Fibroblast of lung (primary cell): ENCODE data around the gene GPC5. TPM values are rescaled to one million over a fixed set of nuclear protein-coding genes. Genes with fewer than 3 reads are reported as not detected.
"Not testable (repeated sequence)": the region's sequence is repeated elsewhere in the genome, so short reads cannot be mapped to it uniquely, and the experiment has no call there.

Source experiments
- DNase-seq, 2 donors: peaks; one replicate each; pipeline versions ENCODE4 v3.0.0 to v3.0.0-alpha.2; 2010; ENCODE audit warnings: low read depth in 2 of 2
- H2AFZ ChIP-seq: 2 replicates; pipeline ENCODE4 v1.5.1; 2012; ENCODE audit warnings: low read length, control low read depth, inconsistent platforms
- H3K27ac ChIP-seq: 2 replicates; pipeline ENCODE4 v1.5.1; 2011; ENCODE audit warnings: low read length, control low read depth; ENCODE audit not compliant: insufficient read depth
- H3K27me3 ChIP-seq: 2 replicates; pipeline ENCODE4 v1.5.1; 2011; ENCODE audit warnings: mild to moderate bottlenecking, low read length; ENCODE audit not compliant: control insufficient read depth, insufficient read depth
- H3K36me3 ChIP-seq: 2 replicates; pipeline ENCODE4 v1.5.1; 2011; ENCODE audit warnings: low read length; ENCODE audit not compliant: control insufficient read depth, insufficient read depth
- H3K4me1 ChIP-seq: 2 replicates; pipeline ENCODE4 v1.5.1; 2011; ENCODE audit warnings: low read length; ENCODE audit not compliant: control insufficient read depth, insufficient read depth; ENCODE audit errors: extremely low read depth
- H3K4me2 ChIP-seq: 2 replicates; pipeline ENCODE4 v1.5.1; 2011; ENCODE audit warnings: low read length, control low read depth; ENCODE audit not compliant: insufficient read depth; ENCODE audit errors: extremely low read depth
- H3K4me3 ChIP-seq, 4 experiments: fragments of 200-600 bp in 1 of 4; sonication (generic) in 1 of 4; replicated peaks in 1 of 4; 2 replicates each; pipeline ENCODE4 v1.5.1; 2011 to 2016; ENCODE audit warnings: low read length in 4 of 4, low read depth in 3 of 4, mild to moderate bottlenecking in 3 of 4, control low read depth in 2 of 4, inconsistent platforms in 1 of 4, mixed read lengths in 1 of 4; ENCODE audit not compliant: insufficient read depth in 1 of 4; ENCODE audit errors: control extremely low read depth in 1 of 4
- H3K79me2 ChIP-seq: 2 replicates; pipeline ENCODE4 v1.5.1; 2012; ENCODE audit warnings: mild to moderate bottlenecking, low read length, inconsistent platforms; ENCODE audit not compliant: control insufficient read depth, insufficient read depth
- H3K9ac ChIP-seq: 2 replicates; pipeline ENCODE4 v1.5.1; 2011; ENCODE audit warnings: mild to moderate bottlenecking, low read length, control low read depth; ENCODE audit not compliant: insufficient read depth
- H3K9me3 ChIP-seq: 2 replicates; pipeline ENCODE4 v1.5.1; 2012; ENCODE audit warnings: low read depth, low read length; ENCODE audit not compliant: control insufficient read depth, insufficient read depth
- H4K20me1 ChIP-seq: 2 replicates; pipeline ENCODE4 v1.5.1; 2011; ENCODE audit warnings: low read length; ENCODE audit not compliant: control insufficient read depth, insufficient read depth; ENCODE audit errors: extremely low read depth
- EZH2 ChIP-seq: IDR thresholded peaks from 2 replicates; pipeline ENCODE4 v1.5.1; 2012; ENCODE audit warnings: low read length, control low read depth, mild to moderate bottlenecking; ENCODE audit errors: missing control alignments
- polyA plus RNA-seq, 2 donors: library from polyadenylated mRNA; depleted of rRNA in 1 of 2; stranded (reverse) in 1 of 2; unstranded in 1 of 2; fragments of >200 nt; gene quantifications; 2 replicates each; pipeline ENCODE4 v1.2.1, GENCODE V29; 2011 to 2012; ENCODE audit warnings: missing spikeins in 1 of 2
- total RNA-seq: library from RNA; depleted of rRNA; stranded (reverse); fragments of >200 nt; gene quantifications from 2 replicates; pipeline ENCODE4 v1.2.1, GENCODE V29; 2014
- TF ChIP-seq, protein P1 (sequence below), 2 donors: IDR thresholded peaks in 1 of 2; conservative IDR thresholded peaks in 1 of 2; 1 replicate in 1 of 2; 2 replicates in 1 of 2; pipeline ENCODE4 v1.5.1; 2011 to 2012; ENCODE audit warnings: low read length in 2 of 2, control low read depth in 1 of 2, inconsistent platforms in 1 of 2, low read depth in 1 of 2, mild to moderate bottlenecking in 1 of 2

GPC5 gene
- total and polyA plus RNA-seq, 2 donors (not counting 1 experiment from before 2014, with no cell fraction given) = 0.17 TPM; not detected in 1

DNA sequence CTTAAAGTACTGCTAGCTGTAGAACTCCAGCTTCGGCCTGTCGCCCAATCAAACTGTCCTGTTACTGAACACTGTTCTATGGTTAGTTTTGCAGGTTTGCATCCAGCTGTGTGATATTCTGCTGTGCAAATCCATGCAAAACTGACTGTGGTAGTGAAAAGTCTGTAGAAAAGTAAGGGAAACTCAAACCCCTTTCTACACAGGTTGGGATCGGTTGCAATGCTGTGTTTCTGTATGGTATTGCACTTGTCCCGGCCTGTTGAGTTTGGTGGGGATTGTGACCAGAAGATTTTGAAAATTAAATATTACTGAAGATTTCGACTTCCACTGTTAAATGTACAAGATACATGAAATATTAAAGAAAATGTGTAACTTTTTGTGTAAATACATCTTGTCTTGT is 47.3 kb upstream of the GPC5 start:
- TF ChIP-seq EZH2 = no peak
- TF ChIP-seq, protein P1, sequence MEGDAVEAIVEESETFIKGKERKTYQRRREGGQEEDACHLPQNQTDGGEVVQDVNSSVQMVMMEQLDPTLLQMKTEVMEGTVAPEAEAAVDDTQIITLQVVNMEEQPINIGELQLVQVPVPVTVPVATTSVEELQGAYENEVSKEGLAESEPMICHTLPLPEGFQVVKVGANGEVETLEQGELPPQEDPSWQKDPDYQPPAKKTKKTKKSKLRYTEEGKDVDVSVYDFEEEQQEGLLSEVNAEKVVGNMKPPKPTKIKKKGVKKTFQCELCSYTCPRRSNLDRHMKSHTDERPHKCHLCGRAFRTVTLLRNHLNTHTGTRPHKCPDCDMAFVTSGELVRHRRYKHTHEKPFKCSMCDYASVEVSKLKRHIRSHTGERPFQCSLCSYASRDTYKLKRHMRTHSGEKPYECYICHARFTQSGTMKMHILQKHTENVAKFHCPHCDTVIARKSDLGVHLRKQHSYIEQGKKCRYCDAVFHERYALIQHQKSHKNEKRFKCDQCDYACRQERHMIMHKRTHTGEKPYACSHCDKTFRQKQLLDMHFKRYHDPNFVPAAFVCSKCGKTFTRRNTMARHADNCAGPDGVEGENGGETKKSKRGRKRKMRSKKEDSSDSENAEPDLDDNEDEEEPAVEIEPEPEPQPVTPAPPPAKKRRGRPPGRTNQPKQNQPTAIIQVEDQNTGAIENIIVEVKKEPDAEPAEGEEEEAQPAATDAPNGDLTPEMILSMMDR (conservative IDR thresholded peaks at IDR 0.05 in 1 of 2, IDR thresholded peaks at IDR 0.05 in 1 of 2; ENCODE audit: low read depth in 1 of 2, low read length in 2 of 2) = no peak
- no peak overlapping the region for H2AFZ ChIP-seq
- H3K27me3 ChIP-seq = peaks cover 5% of the 10 kb centered on the region
- no peaks in the 10 kb centered on the region for H4K20me1 ChIP-seq
- H3K36me3 ChIP-seq = peaks cover 4% of the 10 kb centered on the region
- H3K4me1 ChIP-seq = peaks cover 7% of the 10 kb centered on the region
- DNase-seq = no peak
- H3K4me2 ChIP-seq = peak overlapping the region; percentile 58
- no peak overlapping the region for H3K9ac ChIP-seq
- H3K27ac ChIP-seq = no peak overlapping the region
- peaks cover 32% of the 10 kb centered on the region for H3K79me2 ChIP-seq
- H3K9me3 ChIP-seq = no peaks in the 10 kb centered on the region
- peak overlapping the region in 1 of 4 experiments; percentile 99 for H3K4me3 ChIP-seq

DNA sequence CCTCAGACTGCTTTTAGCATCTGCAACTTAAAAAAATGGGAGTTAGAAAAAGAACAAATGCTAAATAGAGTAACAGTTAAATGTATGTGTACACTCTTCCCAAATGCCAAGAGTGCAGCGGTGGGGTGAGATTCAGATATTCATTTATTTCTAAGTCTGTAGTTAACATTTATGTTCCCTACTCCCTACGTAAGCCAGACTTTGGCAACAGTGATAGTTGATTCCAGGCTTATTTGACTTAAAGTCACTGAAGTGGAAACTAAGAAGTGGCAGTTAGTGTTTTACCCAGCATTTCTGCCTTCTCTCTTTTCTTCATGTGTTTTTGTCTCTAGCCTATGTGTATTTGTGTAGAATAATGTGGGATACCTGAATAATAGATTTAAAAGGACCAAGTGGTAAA is 46.4 kb upstream of the GPC5 start:
- H3K79me2 ChIP-seq = peaks cover 32% of the 10 kb centered on the region
- H3K9me3 ChIP-seq = no peaks in the 10 kb centered on the region
- H3K4me1 ChIP-seq = peaks cover 5% of the 10 kb centered on the region
- H3K27ac ChIP-seq = no peak overlapping the region
- H4K20me1 ChIP-seq = no peaks in the 10 kb centered on the region
- H2AFZ ChIP-seq = no peak overlapping the region
- H3K27me3 ChIP-seq = peaks cover 2% of the 10 kb centered on the region
- peaks cover 4% of the 10 kb centered on the region for H3K36me3 ChIP-seq
- no peak overlapping the region for H3K9ac ChIP-seq
- no peak for DNase-seq
- H3K4me2 ChIP-seq = no peak overlapping the region
- H3K4me3 ChIP-seq = peak overlapping the region in 1 of 4 experiments; percentile 21
- TF ChIP-seq, protein P1 (conservative IDR thresholded peaks at IDR 0.05 in 1 of 2, IDR thresholded peaks at IDR 0.05 in 1 of 2; ENCODE audit: low read depth in 1 of 2, low read length in 2 of 2) = no peak
- TF ChIP-seq EZH2 = no peak

DNA sequence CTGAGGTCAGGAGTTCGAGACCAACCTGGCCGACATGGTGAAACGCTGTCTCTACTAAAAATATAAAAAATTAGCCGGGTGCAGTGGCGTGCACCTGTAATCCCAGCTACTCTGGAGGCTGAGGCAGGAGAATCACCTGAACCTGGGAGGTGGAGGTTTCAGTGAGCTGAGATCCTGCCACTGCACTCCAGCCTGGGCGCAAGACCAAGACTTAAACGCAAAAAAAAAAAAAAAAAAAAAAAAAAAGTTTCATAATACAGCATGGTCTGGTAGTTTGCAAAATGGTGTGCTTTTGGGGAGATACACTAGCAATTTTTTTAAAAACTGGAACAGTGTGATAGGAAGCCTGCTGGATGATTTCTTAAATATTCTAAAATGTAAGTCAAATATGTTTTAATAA is 45.5 kb upstream of the GPC5 start:
- not testable (repeated sequence) for DNase-seq

More for the DNA sequence above, 45.5 kb upstream of the GPC5 start:
- not testable (repeated sequence) for H3K4me2 ChIP-seq, H3K36me3 ChIP-seq, H4K20me1 ChIP-seq, H3K4me3 ChIP-seq, H3K27me3 ChIP-seq, H3K9ac ChIP-seq, H3K9me3 ChIP-seq, H2AFZ ChIP-seq, H3K4me1 ChIP-seq, H3K27ac ChIP-seq
- peaks cover 32% of the 10 kb centered on the region for H3K79me2 ChIP-seq
